ENCODE results near the gene ZACN. TPM values are rescaled to one million over a fixed set of nuclear protein-coding genes. Genes with fewer than 3 reads are reported as not detected.

The ZACN gene
- total RNA-seq, 4 donors from 2014 or later: 0.13 TPM; not detected in 3

GRCh38 chr17:76121932-76122430 is 43.0 kb downstream of the ZACN start:
- no peaks in the 10 kb centered on the region for H3K36me3 ChIP-seq
- H3K9me3 ChIP-seq: no peaks in the 10 kb centered on the region
- intact Hi-C loops (cut with DNase I): loop anchor here (1.0 to 10.0 kb wide), 2 partner anchors 60 to 273 kb away; no protein-coding TSS in a partner anchor
- DNase-seq (ENCODE audit: extremely low spot score): no peak
- H3K27me3 ChIP-seq: no peaks in the 10 kb centered on the region
- peak overlapping the region; percentile 46 to 56 (median 50) for H3K4me3 ChIP-seq
- TF ChIP-seq EP300 (IDR thresholded peaks at IDR 0.05) (no peak), CTCF (IDR thresholded peaks at IDR 0.05) (no peak), POLR2AphosphoS5 (IDR thresholded peaks at IDR 0.05) (no peak)
- 62% methylated on average over 7 of the region's 42 CpGs for WGBS
- peak overlapping the region in 2 of 4 donors; percentile 37 to 45 for H3K27ac ChIP-seq (replicated peaks in 1 of 4)
- H3K4me1 ChIP-seq: peaks cover 9 to 14% (median 12%) of the 10 kb centered on the region in 4 donors

DNA sequence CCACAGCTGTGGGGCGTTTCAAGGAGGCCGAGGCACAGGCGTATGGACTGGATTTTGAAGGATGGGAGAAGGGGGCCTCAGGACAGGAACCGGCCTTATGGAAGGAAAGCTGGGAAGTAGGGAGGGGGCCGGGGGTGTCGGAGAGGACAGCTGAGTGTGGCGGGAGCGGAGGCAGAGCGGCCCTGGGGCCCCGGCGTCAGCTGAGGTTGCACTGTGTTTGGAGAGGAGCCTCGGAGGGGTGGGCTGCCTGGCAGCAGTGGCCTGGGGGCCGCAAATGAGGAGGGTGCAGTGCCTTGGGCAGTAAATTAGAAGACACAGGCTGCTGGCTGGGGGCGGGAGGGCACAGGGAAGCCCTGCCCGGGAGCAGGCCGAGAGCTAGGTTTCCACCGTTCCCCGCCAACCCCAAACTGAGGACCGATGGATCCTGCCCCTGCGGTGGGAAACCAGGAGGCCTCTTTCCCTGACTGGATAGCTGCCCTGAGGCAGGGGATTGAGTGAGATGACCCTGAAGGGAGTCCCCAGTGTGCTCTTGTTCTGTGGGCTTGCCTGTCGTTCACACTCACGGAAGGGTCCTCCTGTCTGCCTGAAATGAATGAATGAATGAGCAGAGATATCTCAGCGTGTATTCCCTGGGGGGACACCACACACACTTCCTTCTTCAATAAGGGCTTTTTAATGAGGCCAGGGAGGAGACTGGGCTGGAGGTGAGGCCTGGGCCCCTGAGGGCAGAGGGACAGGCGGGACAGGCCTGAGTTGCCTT is 43.6 kb downstream of the ZACN start:
- Histone ChIP-seq H3K36me3 (no peaks in the 10 kb centered on the region), H3K4me3 (no peak overlapping the region), H3K4me1 (peaks cover 9 to 14% (median 12%) of the 10 kb centered on the region in 4 donors), H3K27me3 (no peaks in the 10 kb centered on the region), H3K27ac (replicated peaks in 1 of 4) (no peak overlapping the region), H3K9me3 (no peaks in the 10 kb centered on the region)
- no peak for DNase-seq (ENCODE audit: extremely low spot score)
- TF ChIP-seq POLR2AphosphoS5 (IDR thresholded peaks at IDR 0.05) (no peak), CTCF (IDR thresholded peaks at IDR 0.05) (no peak), POLR2A (IDR thresholded peaks at IDR 0.05; ENCODE audit: low read depth) (no peak)
- intact Hi-C loops (cut with DNase I): loop anchor here (10.0 kb wide), 1 partner anchor 272 kb away; no protein-coding TSS in a partner anchor
- WGBS: 91% methylated on average over 17 of the region's 24 CpGs

DNA sequence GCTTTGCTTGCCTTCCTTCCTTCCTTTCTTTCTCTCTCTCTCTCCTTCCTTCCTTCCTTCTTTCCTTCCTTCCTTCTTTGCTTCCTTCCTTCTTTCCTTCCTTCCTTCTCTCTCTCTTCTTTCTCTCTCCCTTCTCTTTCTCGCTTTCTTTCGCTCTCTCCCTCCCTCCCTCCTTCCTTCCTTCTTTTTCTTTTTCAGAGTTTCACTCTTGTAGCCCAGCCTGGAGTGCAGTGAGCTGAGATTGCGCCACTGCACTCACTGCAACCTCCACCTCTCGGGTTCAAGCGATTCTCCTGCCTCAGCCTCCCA is 44.2 kb downstream of the ZACN start:
- TF ChIP-seq POLR2A (IDR thresholded peaks at IDR 0.05; ENCODE audit: low read depth) (no peak), EP300 (IDR thresholded peaks at IDR 0.05) (no peak), POLR2AphosphoS5 (IDR thresholded peaks at IDR 0.05) (no peak), CTCF (IDR thresholded peaks at IDR 0.05) (no peak)
- Histone ChIP-seq H3K4me1 (peaks cover 9 to 14% (median 12%) of the 10 kb centered on the region in 4 donors), H3K4me3 (no peak overlapping the region), H3K27ac (replicated peaks in 1 of 4) (no peak overlapping the region), H3K36me3 (no peaks in the 10 kb centered on the region), H3K27me3 (no peaks in the 10 kb centered on the region), H3K9me3 (no peaks in the 10 kb centered on the region)
- intact Hi-C loops (cut with DNase I): loop anchor here (10.0 kb wide), 1 partner anchor 272 kb away; no protein-coding TSS in a partner anchor
- 73% methylated on average over 5 of the region's 5 CpGs for WGBS
- DNase-seq (ENCODE audit: extremely low spot score): no peak

DNA sequence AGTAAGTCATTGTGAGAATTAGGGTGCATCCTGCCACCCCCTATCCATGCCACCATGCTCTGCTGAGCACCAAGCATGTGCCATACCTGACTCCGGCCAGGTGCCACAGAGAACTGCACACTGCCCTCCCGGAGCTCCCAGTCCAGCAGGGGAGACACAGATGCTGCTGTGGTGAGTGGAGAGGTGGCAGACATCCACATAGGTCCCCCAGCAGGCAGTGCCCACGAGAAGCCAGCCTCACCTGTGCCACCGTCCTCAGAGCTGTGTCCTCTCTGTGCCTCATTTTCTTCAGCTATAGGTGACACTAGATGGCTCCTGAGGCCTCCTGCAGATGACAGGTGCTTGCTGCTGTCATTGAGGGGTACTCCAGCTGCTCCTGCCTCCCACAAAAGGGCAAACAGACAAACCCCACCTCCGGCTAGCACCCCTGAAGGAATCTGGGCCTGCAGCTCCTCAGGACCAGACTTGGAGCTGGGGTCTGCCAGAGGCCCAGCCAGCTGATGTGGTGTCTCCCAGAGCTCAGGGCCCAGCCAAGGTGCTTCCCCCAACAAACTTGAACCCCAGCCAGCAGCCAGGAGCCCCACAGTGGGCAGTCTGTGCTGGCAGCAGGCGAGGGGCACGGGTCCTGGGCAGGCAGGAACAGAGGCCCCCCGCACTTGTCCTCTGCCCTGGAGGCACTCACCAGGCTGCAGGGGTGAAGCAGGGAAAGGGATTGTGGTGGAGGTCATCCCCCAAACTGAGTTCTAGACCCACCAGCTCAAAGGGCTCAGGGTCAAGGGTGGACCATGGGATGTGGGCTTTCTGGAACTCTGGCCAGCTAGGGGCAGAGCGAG is 45.0 kb downstream of the ZACN start:
- H3K27me3 ChIP-seq: no peaks in the 10 kb centered on the region
- TF ChIP-seq POLR2AphosphoS5 (IDR thresholded peaks at IDR 0.05) (no peak), CTCF (IDR thresholded peaks at IDR 0.05) (no peak), POLR2A (IDR thresholded peaks at IDR 0.05; ENCODE audit: low read depth) (no peak), EP300 (IDR thresholded peaks at IDR 0.05) (no peak)
- peaks cover 9 to 14% (median 12%) of the 10 kb centered on the region in 4 donors for H3K4me1 ChIP-seq
- intact Hi-C loops (cut with DNase I): loop anchor here (10.0 kb wide), 1 partner anchor 271 kb away; no protein-coding TSS in a partner anchor
- H3K9me3 ChIP-seq: no peaks in the 10 kb centered on the region
- 50% methylated on average over 2 of the region's 9 CpGs for WGBS
- H3K27ac ChIP-seq (replicated peaks in 1 of 4): no peak overlapping the region
- no peak overlapping the region for H3K4me3 ChIP-seq
- no peak for DNase-seq (ENCODE audit: extremely low spot score)
- no peaks in the 10 kb centered on the region for H3K36me3 ChIP-seq
